Activated T-cell treated with anti-CD3 and anti-CD28 coated beads, Interleukin-2, amount 50 U/mL, for 72 hours (primary cell): ENCODE results near the gene GRIK4. TPM values are rescaled to one million over a fixed set of nuclear protein-coding genes. Genes with fewer than 3 reads are reported as not detected.
"Not testable (repeated sequence)": the region's sequence is repeated elsewhere in the genome, so short reads cannot be mapped to it uniquely, and the experiment has no call there.

Experiments
- ATAC-seq, 2 donors: fragments of 150-1000 bp; cut with Tn5 transposase; replicated peaks in 1 of 2; 2 replicates each; pipeline ENCODE4 v1.10.0; 2021; ENCODE audit warnings: moderate library complexity in 2 of 2, mild to moderate bottlenecking in 1 of 2
- DNase-seq, 2 donors: peaks; one replicate each; pipeline ENCODE4 v3.0.0; 2021 to 2022; ENCODE audit warnings: mixed read lengths in 1 of 2
- H3K27ac Mint-ChIP-seq: one replicate; pipeline ENCODE4 v1.8.0; 2022; ENCODE audit warnings: mild to moderate bottlenecking, moderate library complexity, mixed read lengths
- H3K27me3 Mint-ChIP-seq: one replicate; pipeline ENCODE4 v1.8.0; 2022; ENCODE audit warnings: low read depth, mixed read lengths
- H3K36me3 Mint-ChIP-seq, 2 donors: one replicate each; pipeline ENCODE4 v1.8.0; 2022; ENCODE audit warnings: mixed read lengths in 2 of 2, mild to moderate bottlenecking in 1 of 2; ENCODE audit not compliant: insufficient read depth in 2 of 2
- H3K4me1 Mint-ChIP-seq: one replicate; pipeline ENCODE4 v1.8.0; 2022; ENCODE audit warnings: low read depth, mixed read lengths
- H3K4me3 Mint-ChIP-seq, 2 donors: one replicate each; pipeline ENCODE4 v1.8.0; 2022; ENCODE audit warnings: mild to moderate bottlenecking in 2 of 2, mixed read lengths in 2 of 2, moderate library complexity in 2 of 2
- H3K9me3 Mint-ChIP-seq, 2 donors: one replicate each; pipeline ENCODE4 v1.8.0; 2022; ENCODE audit warnings: mixed read lengths in 2 of 2
- total RNA-seq, 2 donors: library from RNA; stranded (reverse); gene quantifications; one replicate each; pipeline ENCODE4 v1.2.3, GENCODE V29; 2022

Gene GRIK4
- total RNA-seq, 2 donors from 2014 or later, result 0.12 TPM; not detected in 1

GRCh38 chr11:120775986-120776951 lies 264.7 kb downstream of the GRIK4 start:
- H3K36me3 Mint-ChIP-seq, result no peaks in the 10 kb centered on the region
- ATAC-seq (no peak), DNase-seq (no peak)
- H3K27me3 Mint-ChIP-seq, result peaks cover 7% of the 10 kb centered on the region
- H3K4me3 Mint-ChIP-seq, result no peak overlapping the region
- H3K4me1 Mint-ChIP-seq, result no peaks in the 10 kb centered on the region
- no peak overlapping the region for H3K27ac Mint-ChIP-seq
- H3K9me3 Mint-ChIP-seq, result no peaks in the 10 kb centered on the region

- no peak for ATAC-seq
- H3K4me3 Mint-ChIP-seq, result no peak overlapping the region
- peaks cover 7% of the 10 kb centered on the region for H3K27me3 Mint-ChIP-seq
These were observed 267.3 kb downstream of the GRIK4 start for GRCh38 chr11:120778685-120779490.

GRCh38 chr11:120780239-120780638 lies 268.7 kb downstream of the GRIK4 start:
- no peak for ATAC-seq
- DNase-seq, result no peak
- Mint-ChIP-seq H3K9me3 (no peaks in the 10 kb centered on the region), H3K36me3 (no peaks in the 10 kb centered on the region), H3K27me3 (peaks cover 7% of the 10 kb centered on the region), H3K27ac (no peak overlapping the region), H3K4me3 (no peak overlapping the region), H3K4me1 (no peaks in the 10 kb centered on the region)

More at GRCh38 chr11:120778685-120779490, 267.3 kb downstream of the GRIK4 start:
- no peaks in the 10 kb centered on the region for H3K36me3 Mint-ChIP-seq
- no peak overlapping the region for H3K27ac Mint-ChIP-seq
- no peaks in the 10 kb centered on the region for H3K9me3 Mint-ChIP-seq
- DNase-seq, result no peak
- H3K4me1 Mint-ChIP-seq, result no peaks in the 10 kb centered on the region

- no peak for ATAC-seq
- H3K9me3 Mint-ChIP-seq, result no peaks in the 10 kb centered on the region
- H3K4me3 Mint-ChIP-seq, result no peak overlapping the region
- no peak overlapping the region for H3K27ac Mint-ChIP-seq
- H3K27me3 Mint-ChIP-seq, result peaks cover 7% of the 10 kb centered on the region
- H3K36me3 Mint-ChIP-seq, result no peaks in the 10 kb centered on the region
- no peak for DNase-seq
- no peaks in the 10 kb centered on the region for H3K4me1 Mint-ChIP-seq
These were observed 270.1 kb downstream of the GRIK4 start for GRCh38 chr11:120781486-120782120.

GRCh38 chr11:120784566-120785251 lies 273.2 kb downstream of the GRIK4 start:
- Mint-ChIP-seq H3K4me1 (no peaks in the 10 kb centered on the region), H3K27me3 (peaks cover 7% of the 10 kb centered on the region), H3K4me3 (no peak overlapping the region), H3K36me3 (no peaks in the 10 kb centered on the region), H3K9me3 (no peaks in the 10 kb centered on the region), H3K27ac (no peak overlapping the region)
- no peak for DNase-seq
- ATAC-seq, result no peak

- no peaks in the 10 kb centered on the region for H3K9me3 Mint-ChIP-seq
- no peak overlapping the region for H3K4me3 Mint-ChIP-seq
- DNase-seq, result no peak
- no peak overlapping the region for H3K27ac Mint-ChIP-seq
- H3K4me1 Mint-ChIP-seq, result no peaks in the 10 kb centered on the region
- H3K36me3 Mint-ChIP-seq, result no peaks in the 10 kb centered on the region
- ATAC-seq, result no peak
- peaks cover 7% of the 10 kb centered on the region for H3K27me3 Mint-ChIP-seq
These were observed 274.0 kb downstream of the GRIK4 start for GRCh38 chr11:120785576-120785975.

- ATAC-seq (no peak), DNase-seq (no peak)
- Mint-ChIP-seq H3K27ac (no peak overlapping the region), H3K36me3 (no peaks in the 10 kb centered on the region), H3K4me1 (no peaks in the 10 kb centered on the region), H3K4me3 (no peak overlapping the region), H3K27me3 (peaks cover 7% of the 10 kb centered on the region), H3K9me3 (no peaks in the 10 kb centered on the region)
These were observed 274.7 kb downstream of the GRIK4 start for GRCh38 chr11:120786206-120786735.

- H3K36me3 Mint-ChIP-seq, DNase-seq, ATAC-seq, H3K9me3 Mint-ChIP-seq, H3K4me1 Mint-ChIP-seq, H3K27ac Mint-ChIP-seq, H3K27me3 Mint-ChIP-seq, H3K4me3 Mint-ChIP-seq: not testable (repeated sequence)
These were observed 275.7 kb downstream of the GRIK4 start for GRCh38 chr11:120787224-120787623.

GRCh38 chr11:120789391-120789790 lies 277.8 kb downstream of the GRIK4 start:
- H3K4me1 Mint-ChIP-seq, result no peaks in the 10 kb centered on the region
- no peak overlapping the region for H3K4me3 Mint-ChIP-seq
- no peaks in the 10 kb centered on the region for H3K36me3 Mint-ChIP-seq
- H3K27ac Mint-ChIP-seq, result no peak overlapping the region
- DNase-seq (no peak), ATAC-seq (no peak)
- H3K27me3 Mint-ChIP-seq, result no peaks in the 10 kb centered on the region
- no peaks in the 10 kb centered on the region for H3K9me3 Mint-ChIP-seq

- Mint-ChIP-seq H3K9me3 (no peaks in the 10 kb centered on the region), H3K36me3 (no peaks in the 10 kb centered on the region), H3K4me1 (no peaks in the 10 kb centered on the region), H3K27ac (no peak overlapping the region), H3K4me3 (no peak overlapping the region), H3K27me3 (no peaks in the 10 kb centered on the region)
- DNase-seq (no peak), ATAC-seq (no peak)
These were observed 280.8 kb downstream of the GRIK4 start for GRCh38 chr11:120792306-120792705.

GRCh38 chr11:120793150-120793549 lies 281.6 kb downstream of the GRIK4 start:
- Mint-ChIP-seq H3K9me3 (no peaks in the 10 kb centered on the region), H3K36me3 (no peaks in the 10 kb centered on the region), H3K27me3 (no peaks in the 10 kb centered on the region), H3K27ac (no peak overlapping the region), H3K4me3 (no peak overlapping the region), H3K4me1 (no peaks in the 10 kb centered on the region)
- ATAC-seq, result no peak
- DNase-seq, result no peak

- H3K27ac Mint-ChIP-seq, result no peak overlapping the region
- DNase-seq (no peak), ATAC-seq (no peak)
- H3K9me3 Mint-ChIP-seq, result no peaks in the 10 kb centered on the region
- no peak overlapping the region for H3K4me3 Mint-ChIP-seq
- H3K36me3 Mint-ChIP-seq, result no peaks in the 10 kb centered on the region
- no peaks in the 10 kb centered on the region for H3K4me1 Mint-ChIP-seq
- H3K27me3 Mint-ChIP-seq, result no peaks in the 10 kb centered on the region
These were observed 282.4 kb downstream of the GRIK4 start for GRCh38 chr11:120793806-120794479.
